ENCODE data around the gene POLR1D.
A peak's percentile ranks its signal among the peaks of the same experiment; 100 is the strongest.

The POLR1D gene, protein sequence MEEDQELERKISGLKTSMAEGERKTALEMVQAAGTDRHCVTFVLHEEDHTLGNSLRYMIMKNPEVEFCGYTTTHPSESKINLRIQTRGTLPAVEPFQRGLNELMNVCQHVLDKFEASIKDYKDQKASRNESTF

DNA sequence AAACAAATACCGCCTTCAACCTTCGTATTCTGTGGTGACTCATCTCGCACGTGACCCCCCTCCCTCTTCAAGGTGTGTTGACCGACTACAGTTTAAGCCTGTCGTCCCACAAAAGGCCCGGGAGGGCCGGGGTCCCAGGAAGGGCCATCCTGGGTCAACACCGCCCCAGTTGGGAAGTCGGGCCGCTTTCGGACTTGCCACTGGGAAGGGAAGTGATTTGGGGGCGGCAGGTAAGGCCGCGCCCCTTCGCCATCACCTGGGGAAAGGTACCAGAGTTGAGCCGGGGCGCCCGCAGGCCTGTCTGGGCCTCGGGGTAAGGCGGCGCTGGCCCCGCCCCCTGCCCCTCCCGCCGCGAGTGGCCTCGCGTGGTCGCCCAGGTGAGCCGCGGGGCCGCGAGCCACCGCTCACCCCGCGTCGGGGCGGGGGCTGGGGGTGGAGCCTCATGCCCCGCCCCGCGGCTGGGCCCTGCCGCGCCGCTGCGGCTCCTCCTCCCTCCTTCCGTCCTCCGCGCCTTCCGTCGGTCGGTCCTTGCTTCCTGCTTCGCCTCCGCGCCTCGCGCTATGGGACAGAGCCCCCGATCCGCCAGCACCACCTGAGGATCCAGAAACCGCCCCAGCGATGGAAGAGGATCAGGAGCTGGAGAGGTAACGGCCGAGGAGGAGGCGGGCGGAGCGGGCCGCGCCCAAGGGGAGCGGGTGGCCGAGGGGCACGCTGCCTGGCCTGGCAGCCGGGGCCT is at the start of gene POLR1D:
Gene POLR1D (plus strand): TSS at position 527 of the 736 bp plus-strand sequence. CDS start 92 bp downstream, at position 619.
- peak in 1 of 2 experiments; percentile 48 for DNase-seq

DNA sequence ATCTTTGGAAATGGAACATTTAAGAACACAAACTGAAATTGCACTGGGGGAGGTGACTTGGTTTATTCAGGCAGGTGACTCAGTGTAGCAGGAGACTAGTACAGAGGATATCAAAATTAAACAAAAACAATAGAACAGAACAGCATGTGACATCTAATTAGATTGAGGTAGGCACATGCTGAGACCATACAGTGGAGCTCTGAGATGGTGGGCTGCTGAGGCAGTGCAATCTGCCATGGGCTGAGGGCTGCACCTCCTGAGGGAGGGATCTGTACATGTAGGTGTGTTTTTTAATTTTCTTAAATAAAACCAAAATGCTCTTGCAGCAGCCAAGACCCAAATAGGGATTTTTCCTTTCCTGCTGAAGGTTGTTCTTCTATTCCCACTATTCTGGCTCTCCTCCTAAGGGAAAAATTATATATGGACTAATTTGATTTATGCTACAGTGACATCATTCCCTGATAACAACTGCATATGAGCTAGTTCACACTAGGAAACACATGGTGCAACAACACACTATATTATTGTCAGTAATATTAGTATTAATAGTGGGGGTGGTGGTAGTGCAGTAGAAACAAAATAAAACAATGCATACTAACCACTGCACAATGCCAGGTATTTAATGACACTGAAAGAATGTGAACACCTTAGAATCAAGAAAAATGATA is 49.3 kb upstream of the POLR1D start:
- DNase-seq, result no peak

DNA sequence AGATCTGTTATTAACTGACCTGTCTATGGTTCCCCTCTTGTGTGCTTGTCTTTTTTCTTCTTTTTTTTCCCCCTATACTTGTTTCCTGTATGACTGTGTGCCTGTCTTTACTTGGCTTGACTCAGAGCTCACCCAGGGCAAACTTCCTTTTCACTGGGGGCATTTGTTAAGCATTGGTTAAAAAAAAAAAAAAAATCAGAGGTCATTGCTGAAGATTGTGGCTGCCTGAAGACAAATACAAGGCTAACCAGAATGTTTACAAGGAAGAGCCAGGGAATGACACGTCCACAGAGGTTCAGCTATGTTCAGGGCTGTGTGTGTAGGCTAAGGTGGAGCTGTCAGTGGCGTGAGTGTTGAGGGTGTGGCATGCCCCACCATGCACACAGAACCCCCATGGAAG is 48.4 kb upstream of the POLR1D start:
- DNase-seq, result no peak

GRCh38 chr13:27574661-27575060 is 47.0 kb upstream of the POLR1D start:
- no peak for DNase-seq

- DNase-seq, result no peak
These were observed 43.3 kb upstream of the POLR1D start for GRCh38 chr13:27578121-27579030.

DNA sequence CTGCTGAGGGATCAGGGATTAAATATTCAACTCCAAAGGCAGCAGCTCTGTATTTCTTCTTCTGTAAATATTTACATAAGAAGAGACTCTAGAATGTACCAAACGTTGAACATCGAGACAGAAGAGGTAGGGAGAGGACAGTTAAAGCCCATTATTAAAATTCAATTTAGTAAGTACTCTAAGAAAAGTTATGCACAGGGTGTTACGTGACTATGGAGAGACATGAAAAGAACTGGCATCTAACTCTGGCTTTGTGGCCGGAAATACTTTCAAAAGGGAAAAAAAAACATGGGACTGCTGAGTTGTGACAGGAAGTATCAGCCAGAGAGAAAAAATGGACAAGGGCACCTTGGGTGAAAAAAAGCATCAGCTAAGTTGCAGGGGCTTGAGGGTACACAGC is 38.0 kb upstream of the POLR1D start:
- DNase-seq, result no peak

DNA sequence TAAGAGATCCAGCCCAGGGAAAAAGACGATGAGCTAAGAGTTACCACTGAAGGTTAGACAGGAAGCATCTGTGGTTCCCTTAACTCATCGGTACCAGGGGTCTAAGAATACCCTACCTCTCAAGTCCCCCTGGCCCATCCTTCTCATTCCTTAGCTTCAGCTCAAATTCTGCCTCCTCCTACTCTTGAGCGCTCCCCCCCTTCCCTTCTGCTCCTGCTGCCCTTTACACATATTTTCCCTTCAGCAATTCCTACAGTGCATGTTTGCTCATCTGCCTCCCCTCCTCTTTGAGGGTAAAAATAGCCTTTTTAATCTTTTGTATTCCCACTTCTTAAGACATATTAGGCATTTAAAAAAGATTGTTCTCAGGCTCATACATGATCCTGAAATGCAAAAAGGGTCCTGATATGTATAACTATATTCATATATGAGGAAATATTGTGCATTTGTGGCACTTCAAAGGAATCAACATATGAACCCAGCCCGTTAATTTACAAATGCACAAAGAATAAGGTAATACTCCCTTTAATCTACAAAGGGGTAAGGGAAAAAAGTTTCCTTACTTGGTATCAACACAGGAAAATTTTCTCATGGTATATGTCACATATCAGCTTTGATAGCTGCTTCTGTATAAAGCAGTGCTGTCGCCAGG is 34.5 kb upstream of the POLR1D start:
- DNase-seq, result no peak

GRCh38 chr13:27588405-27588804 is 33.3 kb upstream of the POLR1D start:
- no peak for DNase-seq

DNA sequence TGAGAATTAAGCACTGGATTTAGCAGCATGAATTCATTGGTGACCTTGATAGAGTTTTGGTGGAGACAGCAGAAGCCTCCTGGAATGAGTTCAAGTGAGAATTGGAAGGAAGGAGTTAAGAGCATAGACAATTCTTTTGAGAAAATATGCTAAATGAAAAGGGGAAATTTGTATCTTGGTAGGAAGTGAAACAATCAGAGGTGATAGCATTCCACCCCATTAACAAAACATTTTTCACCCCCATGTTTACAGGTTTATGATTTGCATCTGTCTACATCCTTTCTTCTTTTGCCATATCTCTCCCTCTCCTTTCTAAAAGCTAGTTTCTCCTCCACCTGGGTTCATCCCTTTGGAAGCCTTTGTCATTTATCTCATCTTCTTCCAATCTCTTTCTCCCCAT is 28.8 kb upstream of the POLR1D start:
- no peak for DNase-seq

GRCh38 chr13:27593267-27593666 is 28.4 kb upstream of the POLR1D start:
- no peak for DNase-seq

DNA sequence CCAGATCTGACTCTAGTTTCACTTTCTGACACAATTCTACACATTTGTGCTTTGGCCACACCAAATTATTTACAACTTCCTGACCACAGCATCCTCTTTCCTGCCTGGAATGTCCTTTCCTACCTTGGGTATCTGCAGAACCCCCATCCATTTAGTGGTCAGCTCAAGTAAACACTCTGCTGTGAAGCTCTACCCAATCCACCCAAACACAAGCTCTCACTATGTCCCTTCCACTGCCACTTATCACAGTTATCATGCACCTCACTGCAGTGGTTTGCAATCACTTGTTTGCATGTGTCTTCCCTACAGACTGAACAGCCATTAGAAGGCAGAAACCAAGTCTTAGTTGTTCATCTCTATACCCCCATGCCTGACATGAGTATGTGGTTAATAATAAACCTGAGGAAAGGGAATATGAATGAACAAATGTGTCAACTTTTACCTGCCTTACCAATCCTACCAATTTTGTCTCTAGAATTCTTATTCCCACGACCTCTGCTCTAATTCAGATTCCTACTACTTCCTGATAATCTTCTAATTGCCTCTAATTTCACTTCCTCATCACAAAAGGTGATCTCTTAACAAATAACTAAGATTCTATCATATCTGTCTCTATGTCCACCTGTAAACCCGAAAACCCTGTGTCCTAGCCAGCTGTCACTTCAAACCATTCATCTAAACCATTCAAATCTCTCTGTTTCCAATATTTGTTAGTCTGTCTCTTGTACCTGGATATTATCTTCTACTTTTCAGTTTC is 26.5 kb upstream of the POLR1D start:
- no peak for DNase-seq

DNA sequence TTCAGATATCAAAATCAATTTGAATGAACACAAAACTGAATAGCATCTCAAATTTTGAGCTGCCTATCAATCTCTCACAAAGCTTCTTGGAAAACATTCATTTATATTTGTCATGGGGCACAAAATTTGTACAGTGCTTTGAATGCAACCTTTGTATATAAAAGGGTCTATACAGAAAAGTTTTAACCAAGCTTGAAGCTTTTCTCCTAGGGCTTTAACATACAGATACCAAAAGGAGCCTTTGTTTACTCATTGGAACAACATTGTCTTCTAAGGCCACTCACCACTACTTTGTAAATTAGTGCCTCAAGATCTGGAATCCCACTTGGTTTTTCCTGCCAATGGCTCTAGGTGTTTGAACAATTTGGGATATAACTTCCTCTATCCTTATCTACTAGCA is 22.6 kb upstream of the POLR1D start:
- DNase-seq, result no peak

- DNase-seq, result no peak
These were observed 21.7 kb upstream of the POLR1D start for GRCh38 chr13:27599845-27600553.

DNA sequence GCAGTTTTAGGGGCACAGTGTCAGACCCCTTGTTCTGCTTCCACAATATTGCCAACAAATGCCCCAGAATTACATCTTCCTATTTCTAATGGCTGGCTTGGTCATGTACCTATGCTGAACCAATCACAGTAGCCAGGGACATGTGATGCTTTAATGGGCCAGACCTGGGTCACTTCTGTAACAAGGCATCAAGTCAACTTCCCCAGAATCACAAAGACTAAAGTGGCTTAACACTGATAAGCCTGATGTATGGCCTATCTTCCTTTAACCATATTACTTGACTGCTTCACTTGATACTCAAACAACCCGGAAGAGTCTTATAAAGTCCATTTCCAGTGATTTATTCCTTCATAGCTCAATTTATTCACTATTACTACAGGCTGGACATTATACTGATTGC is 21.0 kb upstream of the POLR1D start:
- no peak for DNase-seq

- no peak for DNase-seq
These were observed 20.5 kb upstream of the POLR1D start for GRCh38 chr13:27601208-27601607.

DNA sequence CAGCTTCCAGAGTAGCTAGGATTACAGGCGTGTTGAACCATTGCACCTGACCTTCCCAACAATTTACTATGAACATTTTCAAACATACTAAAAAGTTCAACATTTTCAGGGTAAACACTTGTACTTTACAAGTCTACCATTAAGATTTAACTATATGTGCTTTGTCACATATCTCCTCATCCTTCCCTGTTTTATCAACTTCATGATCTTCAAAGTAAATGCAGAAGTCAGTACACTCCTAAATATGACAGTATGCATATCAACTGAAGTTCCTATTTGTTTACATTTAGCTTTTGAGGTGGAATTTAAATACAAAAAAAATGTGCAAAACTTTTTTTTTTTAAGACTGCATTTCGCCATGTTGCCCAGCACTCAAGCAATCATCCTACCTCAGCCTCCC is 19.9 kb upstream of the POLR1D start:
- DNase-seq, result no peak

DNA sequence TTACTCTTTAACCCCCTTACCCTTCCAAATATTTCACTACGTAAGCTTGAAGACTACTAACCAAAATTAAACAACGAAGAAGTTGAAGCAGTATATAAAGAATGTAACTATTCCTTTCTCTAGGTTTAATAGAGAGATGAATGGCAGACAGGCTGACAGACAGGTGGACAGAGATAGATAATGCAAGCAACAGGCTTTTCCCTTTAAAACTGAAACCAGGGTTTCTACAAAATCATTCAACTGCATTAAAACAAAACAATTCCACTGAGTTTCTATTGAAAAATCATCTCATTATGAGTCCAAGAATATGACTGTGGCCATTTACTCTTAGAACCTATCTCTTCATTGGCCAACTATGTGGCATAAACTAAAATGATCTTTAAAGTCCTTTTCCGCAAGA is 16.6 kb upstream of the POLR1D start:
- DNase-seq, result no peak

- DNase-seq, result no peak
These were observed 16.0 kb upstream of the POLR1D start for GRCh38 chr13:27605610-27606200.

- DNase-seq, result no peak
These were observed 14.6 kb upstream of the POLR1D start for GRCh38 chr13:27607125-27607524.

DNA sequence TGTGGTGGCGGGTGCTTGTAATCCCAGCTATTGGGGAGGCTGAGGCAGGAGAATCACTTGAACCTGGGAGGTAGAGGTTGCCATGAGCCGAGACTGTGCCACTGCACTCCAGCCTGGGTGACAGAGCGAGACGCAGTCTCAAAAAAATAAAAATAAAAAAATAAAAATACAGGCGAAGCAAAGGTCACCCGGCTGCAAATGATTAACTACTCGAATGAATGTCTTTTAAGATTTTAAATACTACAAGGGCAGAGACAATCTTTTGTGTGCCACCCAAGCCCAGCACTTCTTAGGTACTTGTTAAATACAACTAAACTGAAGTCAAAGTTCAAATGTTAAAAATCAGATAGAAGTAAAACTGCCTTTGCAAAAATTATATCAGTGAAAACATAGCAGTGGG is 8.1 kb upstream of the POLR1D start:
- DNase-seq, result no peak

DNA sequence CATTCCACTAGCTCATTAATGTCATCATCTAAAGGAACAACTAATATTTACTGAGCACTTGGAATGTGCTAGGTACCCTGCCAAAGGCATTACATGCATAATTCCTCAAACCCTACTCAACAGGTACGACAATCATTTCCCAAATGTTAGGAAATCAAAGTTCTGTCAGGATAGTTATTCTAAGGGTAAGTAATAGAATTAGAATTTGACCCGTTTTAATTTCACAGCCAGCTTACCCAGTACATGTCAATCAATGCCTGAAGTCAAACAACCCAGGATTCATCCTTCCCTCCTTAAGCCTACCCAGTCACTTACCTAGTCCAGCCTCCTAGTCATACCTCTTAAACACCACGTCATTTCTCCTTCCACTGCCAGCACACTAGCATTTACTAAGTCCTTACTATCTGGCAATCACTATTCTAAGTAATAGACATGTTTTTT is 3.8 kb upstream of the POLR1D start:
- DNase-seq, result no peak
